H1 (cell line): Measurements from ENCODE around the gene COL5A1. TPM values are rescaled to one million over a fixed set of nuclear protein-coding genes. Genes with fewer than 3 reads are reported as not detected.

ENCODE experiments used
- CTCF ChIA-PET: fragments of 300-600 bp; sonication (Branson Sonifier 250); formaldehyde crosslinking; loops from one replicate; lab custom pipeline; 2021; ENCODE audit not compliant: partially characterized antibody; lab: Charles Lee
- POLR2A ChIA-PET: fragments of 300-600 bp; sonication (Branson Sonifier 250); formaldehyde crosslinking; loops from one replicate; lab custom pipeline; 2021; ENCODE audit warnings: inconsistent platforms; ENCODE audit not compliant: partially characterized antibody; lab: Charles Lee
- DNase-seq, 2 experiments: peaks; one replicate each; pipeline versions ENCODE4 v3.0.0 to v3.0.0-alpha.2; 2010 to 2022; ENCODE audit warnings: low spot score in 2 of 2, low read depth in 1 of 2, mixed read lengths in 1 of 2
- FAIRE-seq: peaks from 2 replicates; lab custom pipeline; 2011; peaks lifted over from hg19 to GRCh38; lab: Jason Lieb, UNC
- H2AFZ ChIP-seq: 2 replicates; pipeline ENCODE4 v1.8.1; 2012; ENCODE audit warnings: low read length, inconsistent platforms
- H2AK5ac ChIP-seq: 2 replicates; pipeline ENCODE4 v1.6.1; 2013; ENCODE audit warnings: low read depth, low read length
- H2BK120ac ChIP-seq: replicated peaks from 2 replicates; pipeline ENCODE3; 2013; ENCODE audit warnings: low read depth, low read length, inconsistent platforms
- H2BK12ac ChIP-seq: 2 replicates; pipeline ENCODE4 v1.6.1; 2013; ENCODE audit warnings: low read depth, low read length
- H2BK15ac ChIP-seq: 2 replicates; pipeline ENCODE4 v1.6.1; 2013; ENCODE audit warnings: low read length
- H2BK20ac ChIP-seq: 2 replicates; pipeline ENCODE4 v1.6.1; 2013; ENCODE audit warnings: low read length
- H2BK5ac ChIP-seq: 2 replicates; pipeline ENCODE4 v1.6.1; 2013; ENCODE audit warnings: low read depth, low read length
- H3K14ac ChIP-seq: 2 replicates; pipeline ENCODE4 v1.6.1; 2013; ENCODE audit warnings: inconsistent platforms; ENCODE audit not compliant: insufficient read length
- H3K18ac ChIP-seq: 2 replicates; pipeline ENCODE4 v1.6.1; 2013; ENCODE audit warnings: low read length; ENCODE audit errors: extremely low read depth
- H3K23ac ChIP-seq: 2 replicates; pipeline ENCODE4 v1.6.1; 2013; ENCODE audit warnings: inconsistent platforms; ENCODE audit not compliant: insufficient read length
- H3K23me2 ChIP-seq: 2 replicates; pipeline ENCODE4 v1.6.1; 2013; ENCODE audit warnings: low read depth, low read length
- H3K27ac ChIP-seq: 2 replicates; pipeline ENCODE4 v1.6.1; 2011; ENCODE audit warnings: low read depth, low read length, inconsistent platforms
- H3K27me3 ChIP-seq, 4 experiments: replicated peaks in 1 of 4; 1 replicate in 1 of 4; 2 replicates in 3 of 4; pipeline versions ENCODE4 v1.6.1 to v1.8.1; 2011 to 2013; ENCODE audit warnings: low read length in 3 of 4, mild to moderate bottlenecking in 3 of 4, inconsistent platforms in 2 of 4, mixed read lengths in 2 of 4, moderate library complexity in 1 of 4; ENCODE audit not compliant: control insufficient read depth in 3 of 4, insufficient read depth in 3 of 4; ENCODE audit errors: extremely low read depth in 1 of 4
- H3K36me3 ChIP-seq, 4 experiments: 2 replicates each; pipeline versions ENCODE4 v1.6.1 to v1.8.1; 2011 to 2013; ENCODE audit warnings: mild to moderate bottlenecking in 4 of 4, low read length in 3 of 4, moderate library complexity in 2 of 4, control low read depth in 1 of 4, inconsistent platforms in 1 of 4; ENCODE audit not compliant: insufficient read depth in 4 of 4, control insufficient read depth in 2 of 4
- H3K4ac ChIP-seq: replicated peaks from 2 replicates; pipeline ENCODE3; 2013; ENCODE audit warnings: low read length, low read depth, mixed read lengths, inconsistent platforms; ENCODE audit not compliant: insufficient read length
- H3K4me1 ChIP-seq, 4 experiments: replicated peaks in 1 of 4; 1 replicate in 1 of 4; 2 replicates in 3 of 4; pipeline versions ENCODE4 v1.6.1 to v1.8.1; 2011 to 2013; ENCODE audit warnings: low read length in 3 of 4, inconsistent platforms in 2 of 4, mixed read lengths in 1 of 4; ENCODE audit not compliant: insufficient read depth in 4 of 4, control insufficient read depth in 3 of 4
- H3K4me2 ChIP-seq, 2 experiments: 2 replicates each; pipeline versions ENCODE4 v1.6.1 to v1.8.1; 2011 to 2013; ENCODE audit warnings: low read depth in 2 of 2, low read length in 2 of 2, control low read depth in 1 of 2, inconsistent platforms in 1 of 2, mild to moderate bottlenecking in 1 of 2; ENCODE audit not compliant: insufficient read depth in 1 of 2
- H3K4me3 ChIP-seq, 4 experiments: fragments of 200-600, 300-600 bp in 1 of 4; sonication (generic), shearing (Covaris generic), sonication (Bioruptor Twin) in 1 of 4; 2 replicates each; pipeline versions ENCODE4 v1.5.1 to v1.8.1; 2011 to 2016; ENCODE audit warnings: low read length in 4 of 4, low read depth in 3 of 4, control low read depth in 2 of 4, inconsistent platforms in 2 of 4, mild to moderate bottlenecking in 2 of 4, mixed read lengths in 1 of 4, moderate library complexity in 1 of 4; ENCODE audit not compliant: insufficient read depth in 2 of 4; ENCODE audit errors: extremely low read depth in 1 of 4
- H3K56ac ChIP-seq: replicated peaks from 2 replicates; pipeline ENCODE3; 2013; ENCODE audit warnings: low read depth, mild to moderate bottlenecking, mixed read lengths, low read length, inconsistent platforms; ENCODE audit not compliant: insufficient read length
- H3K79me1 ChIP-seq: 2 replicates; pipeline ENCODE4 v1.6.1; 2013; ENCODE audit warnings: low read depth, low read length, control low read depth
- H3K79me2 ChIP-seq, 2 experiments: 2 replicates each; pipeline versions ENCODE4 v1.6.1 to v1.8.1; 2012 to 2013; ENCODE audit warnings: low read length in 2 of 2, mild to moderate bottlenecking in 2 of 2, inconsistent platforms in 1 of 2; ENCODE audit not compliant: insufficient read depth in 2 of 2, control insufficient read depth in 1 of 2
- H3K9ac ChIP-seq, 4 experiments: replicated peaks in 1 of 4; 1 replicate in 1 of 4; 2 replicates in 3 of 4; pipeline versions ENCODE4 v1.6.1 to v1.8.1; 2011 to 2013; ENCODE audit warnings: low read depth in 3 of 4, low read length in 3 of 4, control low read depth in 2 of 4, mild to moderate bottlenecking in 2 of 4, moderate library complexity in 2 of 4, inconsistent platforms in 1 of 4; ENCODE audit errors: extremely low read depth in 1 of 4
- H3K9me3 ChIP-seq, 2 experiments: 2 replicates each; pipeline versions ENCODE4 v1.6.1 to v1.8.1; 2012 to 2013; ENCODE audit warnings: mild to moderate bottlenecking in 2 of 2, moderate library complexity in 2 of 2, control low read depth in 1 of 2, inconsistent platforms in 1 of 2, low read depth in 1 of 2, low read length in 1 of 2, mixed read lengths in 1 of 2; ENCODE audit not compliant: insufficient read depth in 2 of 2
- H4K20me1 ChIP-seq, 2 experiments: replicated peaks in 1 of 2; 2 replicates each; pipeline versions ENCODE3 to v1.8.1; 2011 to 2013; ENCODE audit warnings: inconsistent platforms in 2 of 2, low read length in 2 of 2, mild to moderate bottlenecking in 1 of 2; ENCODE audit not compliant: insufficient read depth in 2 of 2, control insufficient read depth in 1 of 2
- H4K5ac ChIP-seq: 2 replicates; pipeline ENCODE4 v1.6.1; 2013; ENCODE audit warnings: low read length, low read depth, mixed read lengths, inconsistent platforms; ENCODE audit not compliant: insufficient read length
- H4K8ac ChIP-seq: 2 replicates; pipeline ENCODE4 v1.8.0; 2013; ENCODE audit warnings: mild to moderate bottlenecking, moderate library complexity, low read length, inconsistent platforms; ENCODE audit not compliant: insufficient read depth; ENCODE audit errors: extremely low read depth
- H4K91ac ChIP-seq: replicated peaks from 2 replicates; pipeline ENCODE3; 2013; ENCODE audit warnings: low read length, mixed read lengths, inconsistent platforms; ENCODE audit not compliant: insufficient read length
- FOSL1 ChIP-seq: IDR thresholded peaks from 2 replicates; pipeline ENCODE4 v1.6.1; 2011; ENCODE audit warnings: mild to moderate bottlenecking, low read depth, low read length, moderate library complexity; ENCODE audit not compliant: insufficient read depth
- WGBS, 2 experiments: shearing (Covaris generic) in 1 of 2; methylation state at CpG; one replicate each; pipeline versions ENCODE4 v1.1.6 to v1.1.7; 2013 to 2015; ENCODE audit warnings: low lambda C conversion rate in 2 of 2, mixed read lengths in 2 of 2, inconsistent platforms in 1 of 2, low coverage in 1 of 2, missing lambda C conversion rate in 1 of 2; ENCODE audit not compliant: insufficient replicate concordance in 2 of 2, insufficient coverage in 1 of 2, insufficient read length in 1 of 2; ENCODE audit errors: extremely low coverage in 1 of 2, missing lambda C conversion rate in 1 of 2; 5-methylcytosine and 5-hydroxymethylcytosine counted together
- polyA plus RNA-seq, 7 experiments: library from polyadenylated mRNA; depleted of rRNA in 3 of 7; stranded (reverse) in 5 of 7; unstranded in 2 of 7; fragments of >200 nt in 5 of 7; fragments of 200-250 nt in 2 of 7; gene quantifications; 1 replicate in 5 of 7; 2 replicates in 1 of 7; 4 replicates in 1 of 7; pipeline versions ENCODE4 v1.2.1 to v1.2.3, GENCODE V29; 2011 to 2013; ENCODE audit warnings: missing spikeins in 2 of 7, mixed read lengths in 2 of 7
- total RNA-seq: library from RNA; stranded (reverse); fragmentation: NEBNext Ultra II Directional; extraction: Animal tissue kit (Norgen Biotek cat#: 25700); gene quantifications from 2 replicates; pipeline ENCODE4 v1.2.1, GENCODE V29; 2021
- TF ChIP-seq, protein P1 (sequence below): IDR thresholded peaks from 2 replicates; pipeline ENCODE4 v1.6.1; 2012; ENCODE audit warnings: inconsistent platforms

COL5A1 gene
- total and polyA plus RNA-seq, 2 of the 8 experiments (the other 6 are each of a cell fraction or from before 2014, with no cell fraction given) = 3.8 to 12.0 TPM

DNA sequence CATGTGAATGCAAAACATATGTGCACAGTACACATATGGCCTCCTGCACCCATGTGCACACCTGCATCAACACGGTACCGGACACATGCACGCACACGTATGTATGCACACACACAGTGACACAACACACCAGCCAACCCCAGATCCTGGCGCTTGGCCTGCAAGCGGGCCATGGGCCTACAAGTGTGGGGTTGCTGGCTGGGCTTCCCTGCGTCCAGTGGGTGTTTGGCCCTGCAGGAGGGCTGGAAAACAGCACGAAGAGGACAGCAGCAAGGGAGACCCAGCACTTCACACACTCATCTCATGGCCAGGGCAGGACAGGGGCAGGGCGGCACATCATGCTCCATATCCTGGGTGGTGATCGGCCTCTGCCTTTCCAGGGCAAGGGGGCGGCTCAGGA lies 77.7 kb downstream of the COL5A1 start:
- no peak overlapping the region for H2BK5ac ChIP-seq
- no peak overlapping the region for H3K27ac ChIP-seq
- H3K27me3 ChIP-seq = no peaks in the 10 kb centered on the region
- H3K23ac ChIP-seq = no peak overlapping the region
- no peak overlapping the region for H4K91ac ChIP-seq
- ChIA-PET POLR2A (no interaction called here), CTCF (interaction anchor here (1.0 kb wide), 1 partner anchor 20 kb away, joined by 3 read pairs; no protein-coding TSS in a partner anchor)
- H3K36me3 ChIP-seq = no peaks in the 10 kb centered on the region
- DNase-seq (no peak), FAIRE-seq (no peak)
- no peak overlapping the region for H3K56ac ChIP-seq
- H3K4ac ChIP-seq = no peak overlapping the region
- no peak overlapping the region for H3K4me2 ChIP-seq
- H3K9me3 ChIP-seq = peaks cover 0 to 2% of the 10 kb centered on the region in 2 experiments; a peak in 1 of 4 replicates
- H3K14ac ChIP-seq = no peak overlapping the region
- no peaks in the 10 kb centered on the region for H3K79me2 ChIP-seq
- H4K20me1 ChIP-seq = peaks cover 0 to 2% of the 10 kb centered on the region in 2 experiments
- H2AK5ac ChIP-seq = no peak overlapping the region
- H3K4me1 ChIP-seq = no peaks in the 10 kb centered on the region; a peak in 1 of 7 replicates
- WGBS, 2 experiments = 96% methylated on average over 10 of the region's 11 CpGs; no CpG with 5 or more reads in 1 of the 2 experiments
- H2BK15ac ChIP-seq = no peak overlapping the region
- peaks cover 7% of the 10 kb centered on the region; the same call in 1 of the 2 replicates for H3K23me2 ChIP-seq
- no peak overlapping the region for H3K4me3 ChIP-seq
- H2BK20ac ChIP-seq = no peak overlapping the region
- H4K5ac ChIP-seq = no peak overlapping the region
- no peak overlapping the region for H2BK12ac ChIP-seq
- no peak overlapping the region for H4K8ac ChIP-seq
- TF ChIP-seq FOSL1 = no peak
- TF ChIP-seq, protein P1, sequence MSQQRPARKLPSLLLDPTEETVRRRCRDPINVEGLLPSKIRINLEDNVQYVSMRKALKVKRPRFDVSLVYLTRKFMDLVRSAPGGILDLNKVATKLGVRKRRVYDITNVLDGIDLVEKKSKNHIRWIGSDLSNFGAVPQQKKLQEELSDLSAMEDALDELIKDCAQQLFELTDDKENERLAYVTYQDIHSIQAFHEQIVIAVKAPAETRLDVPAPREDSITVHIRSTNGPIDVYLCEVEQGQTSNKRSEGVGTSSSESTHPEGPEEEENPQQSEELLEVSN = no peak
- no peaks in the 10 kb centered on the region for H3K79me1 ChIP-seq
- no peak overlapping the region for H2BK120ac ChIP-seq
- H2AFZ ChIP-seq = no peak overlapping the region
- H3K9ac ChIP-seq = no peak overlapping the region
- no peak overlapping the region for H3K18ac ChIP-seq
